GM12875 (cell line): ENCODE results near the gene PCDH19.

Experiments used
- H3K4me3 ChIP-seq: one replicate; pipeline ENCODE4 v1.5.1; 2011; ENCODE audit warnings: low read depth, low read length, control low read depth
- TF ChIP-seq, protein P1 (sequence below): IDR thresholded peaks from 2 replicates; pipeline ENCODE4 v1.5.1; 2011; ENCODE audit warnings: low read depth, mild to moderate bottlenecking, control low read depth, inconsistent platforms, low read length, moderate library complexity, borderline replicate concordance; ENCODE audit not compliant: insufficient read depth

The PCDH19 gene

DNA sequence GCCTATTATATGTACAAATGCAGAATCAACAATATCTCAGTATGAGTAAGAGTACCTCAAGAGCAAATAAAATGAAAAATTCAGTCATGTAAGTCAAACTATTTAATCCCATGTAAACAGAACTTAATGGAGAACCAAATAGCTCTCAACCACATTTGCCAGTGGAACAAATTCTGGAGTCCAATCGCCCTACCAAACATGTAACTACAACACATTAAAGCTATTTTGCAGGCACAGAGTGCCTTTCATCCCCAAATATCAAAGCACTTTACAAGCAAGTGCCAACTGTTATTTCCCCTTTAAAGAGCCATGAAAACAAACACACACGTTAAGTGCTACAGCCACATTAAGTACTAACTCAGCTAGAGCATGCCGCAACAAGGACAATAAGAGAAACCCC, 51.3 kb downstream of the PCDH19 start:
- no peak overlapping the region for H3K4me3 ChIP-seq
- TF ChIP-seq, protein P1, sequence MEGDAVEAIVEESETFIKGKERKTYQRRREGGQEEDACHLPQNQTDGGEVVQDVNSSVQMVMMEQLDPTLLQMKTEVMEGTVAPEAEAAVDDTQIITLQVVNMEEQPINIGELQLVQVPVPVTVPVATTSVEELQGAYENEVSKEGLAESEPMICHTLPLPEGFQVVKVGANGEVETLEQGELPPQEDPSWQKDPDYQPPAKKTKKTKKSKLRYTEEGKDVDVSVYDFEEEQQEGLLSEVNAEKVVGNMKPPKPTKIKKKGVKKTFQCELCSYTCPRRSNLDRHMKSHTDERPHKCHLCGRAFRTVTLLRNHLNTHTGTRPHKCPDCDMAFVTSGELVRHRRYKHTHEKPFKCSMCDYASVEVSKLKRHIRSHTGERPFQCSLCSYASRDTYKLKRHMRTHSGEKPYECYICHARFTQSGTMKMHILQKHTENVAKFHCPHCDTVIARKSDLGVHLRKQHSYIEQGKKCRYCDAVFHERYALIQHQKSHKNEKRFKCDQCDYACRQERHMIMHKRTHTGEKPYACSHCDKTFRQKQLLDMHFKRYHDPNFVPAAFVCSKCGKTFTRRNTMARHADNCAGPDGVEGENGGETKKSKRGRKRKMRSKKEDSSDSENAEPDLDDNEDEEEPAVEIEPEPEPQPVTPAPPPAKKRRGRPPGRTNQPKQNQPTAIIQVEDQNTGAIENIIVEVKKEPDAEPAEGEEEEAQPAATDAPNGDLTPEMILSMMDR, result no peak

DNA sequence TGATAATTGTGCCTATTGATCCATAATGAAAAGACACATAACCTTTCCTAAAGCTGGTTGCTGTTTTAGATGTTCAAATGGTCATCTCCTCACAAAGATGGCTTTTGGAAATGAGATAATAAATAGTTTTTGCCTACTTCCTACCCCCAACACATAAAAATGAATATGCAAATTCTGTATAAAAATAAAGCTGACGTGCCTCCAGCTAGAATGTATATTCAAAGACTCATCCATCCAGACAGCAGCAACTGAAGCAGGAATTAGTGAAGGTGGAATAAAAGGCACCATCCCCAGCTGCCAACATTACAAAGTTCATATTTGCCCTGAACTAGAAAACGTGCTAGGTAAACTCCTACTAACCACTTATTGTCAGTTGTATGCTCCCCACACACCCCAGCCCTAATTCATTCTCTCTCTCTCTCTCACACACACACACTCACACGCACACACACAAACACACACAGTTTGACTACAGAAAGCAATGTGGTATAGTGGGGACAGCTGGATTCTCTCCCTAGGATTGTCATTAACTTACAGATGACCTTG, 53.6 kb downstream of the PCDH19 start:
- H3K4me3 ChIP-seq, result no peak overlapping the region
- TF ChIP-seq, protein P1, result no peak

DNA sequence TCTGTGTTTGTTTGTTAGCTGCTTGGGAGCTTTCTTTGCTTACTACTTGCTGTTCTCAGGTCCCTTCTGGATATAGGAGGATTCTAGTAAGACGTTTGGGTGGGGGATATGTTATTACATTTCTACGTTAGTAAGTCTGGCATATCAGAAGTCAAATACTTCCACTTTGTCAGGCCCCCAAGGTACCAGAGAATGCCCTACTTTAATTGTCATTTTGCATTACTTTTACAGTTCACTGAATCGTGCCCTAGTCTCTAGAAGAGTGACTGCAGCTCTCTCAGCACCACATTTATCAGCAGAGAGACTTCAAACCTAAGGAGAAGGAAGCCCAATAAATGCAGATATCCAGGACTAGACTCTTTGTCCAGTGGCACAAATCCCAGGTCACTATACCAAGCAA, 54.4 kb downstream of the PCDH19 start:
- TF ChIP-seq, protein P1, result no peak
- H3K4me3 ChIP-seq, result no peak overlapping the region

DNA sequence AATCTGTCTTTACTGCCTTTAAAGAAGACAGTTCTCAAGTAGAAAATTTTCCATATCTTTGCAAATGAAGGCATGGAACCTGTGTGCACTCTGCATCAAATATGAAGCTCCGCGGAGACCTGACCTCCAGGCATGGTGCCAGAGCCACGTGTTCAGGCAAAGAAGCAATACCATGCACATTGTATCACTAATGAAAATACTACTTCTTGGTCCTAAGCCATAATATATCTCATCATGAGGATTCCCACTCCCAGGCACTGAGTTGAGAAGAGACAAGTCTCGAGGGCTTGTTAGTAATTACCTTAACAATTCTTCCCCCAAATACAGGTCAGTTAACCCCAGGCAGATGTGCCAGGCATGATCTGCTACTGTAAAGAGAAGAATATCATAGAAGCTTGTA, 56.7 kb downstream of the PCDH19 start:
- H3K4me3 ChIP-seq, result no peak overlapping the region
- TF ChIP-seq, protein P1, result no peak

DNA sequence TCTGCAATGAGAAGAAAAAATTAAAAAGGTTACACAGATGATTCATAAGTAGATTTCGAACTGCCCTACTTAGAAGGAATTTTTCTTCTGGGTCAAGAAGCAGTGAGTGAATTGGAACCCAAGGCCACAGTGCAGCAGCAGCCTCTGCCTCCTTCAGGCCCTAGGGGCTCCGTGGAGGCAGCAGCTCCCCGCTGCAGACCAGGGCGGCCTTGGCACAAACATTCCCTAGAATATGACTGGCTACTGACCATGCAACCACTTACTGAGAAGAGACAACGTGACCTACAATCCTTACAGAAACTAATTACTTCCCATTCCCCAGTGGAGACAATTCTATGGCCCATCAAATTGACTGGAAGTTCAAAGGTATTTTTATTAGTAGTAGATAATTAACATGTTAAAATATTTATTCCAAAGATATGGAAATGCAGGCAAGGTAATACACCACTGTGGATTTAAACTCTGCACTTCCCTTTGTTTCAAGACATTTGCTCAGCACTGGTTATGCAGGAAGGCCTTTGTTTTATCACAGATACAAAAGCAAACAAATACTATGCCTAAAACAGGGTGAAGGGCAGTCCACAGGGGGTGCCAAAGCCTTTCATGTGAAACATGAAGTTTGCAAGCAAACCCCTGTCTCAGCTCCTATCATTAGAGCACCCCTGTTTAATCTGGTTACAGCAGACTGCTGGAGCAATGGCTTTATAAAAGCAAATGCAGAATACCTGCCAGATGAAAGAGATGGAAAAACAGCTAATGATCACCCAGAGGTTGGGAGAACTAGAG, 59.2 kb downstream of the PCDH19 start:
- TF ChIP-seq, protein P1, result no peak
- H3K4me3 ChIP-seq, result no peak overlapping the region

DNA sequence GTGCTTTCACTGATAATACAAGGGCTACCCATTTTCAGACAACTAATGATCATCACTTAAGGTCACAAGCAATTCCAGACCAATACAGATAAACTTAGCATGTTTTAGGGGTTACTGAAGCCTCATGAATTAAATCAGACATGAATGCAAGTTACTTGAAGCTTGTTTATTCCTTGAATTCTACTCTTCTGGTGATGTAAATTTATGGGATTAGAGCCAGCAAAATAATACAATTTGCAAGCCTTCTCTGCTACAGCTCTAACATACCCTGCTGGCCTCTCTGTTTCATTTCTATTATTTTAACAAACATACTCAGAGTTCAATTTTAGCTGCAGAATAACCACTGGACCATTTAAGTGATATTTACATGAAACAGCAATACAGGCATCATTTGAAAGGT, 60.7 kb downstream of the PCDH19 start:
- TF ChIP-seq, protein P1, result no peak
- no peak overlapping the region for H3K4me3 ChIP-seq

DNA sequence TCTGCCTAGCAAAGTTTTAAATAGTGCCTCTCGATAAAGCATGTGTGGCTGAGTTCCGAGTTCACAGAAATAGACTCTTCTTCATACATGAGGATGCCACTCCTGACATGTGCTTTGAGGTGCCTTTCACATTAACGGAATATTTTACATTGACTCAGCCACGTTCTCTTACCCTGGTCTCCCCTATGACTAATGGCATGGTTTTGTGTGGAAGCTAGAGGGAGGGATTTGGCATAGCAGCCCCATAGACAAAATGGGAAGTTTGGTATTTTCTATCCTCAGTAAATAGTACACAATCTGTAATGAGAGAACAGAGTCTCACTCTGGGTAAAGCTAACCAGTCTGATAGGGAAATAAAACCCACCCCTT, 68.9 kb downstream of the PCDH19 start:
- TF ChIP-seq, protein P1, result no peak
- no peak overlapping the region for H3K4me3 ChIP-seq
